Activated CD4-positive, alpha-beta T cell treated with anti-CD3 and anti-CD28 coated beads, Interleukin-10, Interleukin-2, amounts not matched to agents 100 ng/mL and 50 ng/mL, durations not matched to agents 16 hours and 8 hours (primary cell): ENCODE data around the gene BEGAIN.
A peak's percentile ranks its signal among the peaks of the same experiment; 100 is the strongest.

Source experiments
- DNase-seq: peaks from one replicate; pipeline ENCODE4 v3.0.0-alpha.2; 2020

BEGAIN gene

DNA sequence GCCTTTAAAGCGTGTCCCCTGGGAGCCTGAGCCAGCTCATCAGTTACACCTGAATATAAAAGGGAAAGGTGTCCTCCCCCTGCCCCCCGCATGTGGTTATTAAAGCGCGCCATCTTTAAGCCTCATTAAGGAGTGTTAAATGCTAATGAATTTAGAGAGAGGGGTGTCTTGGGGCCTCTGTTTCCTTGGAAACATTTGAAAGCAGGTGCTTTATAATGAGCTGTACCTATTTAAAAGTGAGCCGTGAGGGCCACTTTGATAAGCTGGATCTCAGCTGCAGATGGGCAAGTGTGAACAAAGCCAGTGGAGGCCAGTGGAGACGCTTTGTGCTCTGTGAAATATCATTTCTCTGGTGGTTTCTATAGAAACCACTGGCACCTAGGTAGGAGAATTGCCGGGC is 84.0 kb downstream of the BEGAIN start:
- DNase-seq: no peak

- no peak for DNase-seq
Measured at GRCh38 chr14:100502622-100503220, 84.5 kb downstream of the BEGAIN start.

- no peak for DNase-seq
Measured at GRCh38 chr14:100500128-100500527, 87.1 kb downstream of the BEGAIN start.

DNA sequence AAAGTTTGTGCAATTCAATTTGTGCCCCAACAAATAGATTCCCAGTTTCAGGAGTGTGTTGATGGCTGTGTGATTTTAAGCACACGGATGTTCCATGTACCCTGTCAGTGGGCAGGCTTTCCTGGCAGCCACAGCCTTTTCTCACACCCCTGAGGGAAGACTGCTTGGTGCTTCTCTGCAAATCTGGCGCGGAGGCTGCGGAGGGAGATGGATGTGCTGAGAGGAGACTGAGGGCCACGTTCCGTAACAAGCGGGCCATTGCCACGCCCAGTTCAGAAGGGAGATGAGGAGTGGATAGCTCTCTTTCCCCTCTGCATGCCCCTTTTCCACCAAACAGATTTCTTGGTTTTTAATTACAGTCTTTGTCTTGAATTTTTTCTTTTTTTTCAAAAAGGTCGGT is 89.1 kb downstream of the BEGAIN start:
- DNase-seq: no peak

DNA sequence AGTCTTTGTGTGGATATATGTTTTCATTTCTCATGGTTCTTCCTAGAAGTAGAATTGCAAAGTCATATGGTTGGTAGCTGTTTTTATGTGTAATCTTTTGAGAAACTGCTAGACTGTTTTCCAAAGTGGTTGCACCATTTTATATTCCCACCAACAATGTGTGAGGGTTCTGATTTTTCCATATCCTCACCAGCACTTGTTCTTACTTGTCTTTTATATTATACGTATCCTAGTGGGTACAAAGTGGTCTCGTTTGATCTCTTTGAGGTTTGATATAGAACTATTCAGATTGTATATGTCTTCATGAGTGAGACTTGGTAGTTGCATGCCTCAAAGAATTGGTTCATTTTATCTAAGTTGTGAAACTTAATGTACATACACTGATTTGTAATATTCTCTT is 91.3 kb downstream of the BEGAIN start:
- DNase-seq: no peak

DNA sequence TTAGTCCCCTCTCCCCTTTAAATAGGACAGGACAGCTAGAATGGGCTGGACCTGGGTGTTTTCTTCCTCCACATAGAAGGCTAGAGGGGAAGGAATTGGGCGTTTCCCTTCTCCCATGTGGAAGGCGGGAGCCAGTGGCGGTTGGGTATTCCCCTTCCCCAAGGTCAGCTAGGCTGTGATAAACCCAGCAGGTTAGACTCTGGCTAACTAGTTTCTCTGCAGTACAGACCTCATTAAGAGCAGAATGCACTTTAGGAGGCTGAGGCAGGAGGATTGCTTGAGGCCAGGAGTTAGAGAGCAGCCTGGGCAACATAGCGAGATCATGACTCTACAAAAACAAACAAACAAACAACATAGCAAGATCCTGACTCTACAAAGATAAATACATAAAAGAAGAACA is 92.6 kb downstream of the BEGAIN start:
- DNase-seq: no peak

DNA sequence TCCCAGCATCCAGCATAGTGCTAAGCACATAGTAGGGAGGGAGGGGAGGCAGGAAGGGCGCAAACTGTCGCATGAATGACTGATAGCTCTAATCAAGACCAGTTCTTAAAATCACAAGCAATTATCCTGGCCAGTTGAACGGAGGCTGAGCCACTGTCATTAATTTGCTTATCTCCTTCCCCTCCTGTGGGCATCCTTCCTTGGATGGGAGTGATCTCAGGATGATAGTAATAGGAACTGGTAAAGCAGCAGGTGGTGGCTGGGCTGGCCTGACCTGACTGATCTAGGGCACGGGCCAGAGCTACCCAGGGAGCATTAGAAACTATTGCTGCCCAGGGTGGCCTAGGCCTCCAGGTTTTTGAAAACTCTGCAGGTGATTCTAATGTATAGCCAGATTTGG is 97.0 kb downstream of the BEGAIN start:
- DNase-seq: no peak

- peak; percentile 21 for DNase-seq
Measured at GRCh38 chr14:100488057-100488456, 99.2 kb downstream of the BEGAIN start.

GRCh38 chr14:100487304-100487703 is 99.9 kb downstream of the BEGAIN start:
- DNase-seq: no peak
